ENCODE measurements around the gene CIT.

The CIT gene

GRCh38 chr12:119683413-119683812 lies 193.7 kb downstream of the CIT start:
- no peak for TF ChIP-seq CTCF (IDR thresholded peaks at IDR 0.05; ENCODE audit: borderline replicate concordance, insufficient read depth, low read depth, low read length)
- no peak overlapping the region for H3K4me3 ChIP-seq (ENCODE audit: low read depth, low read length)

GRCh38 chr12:119682639-119683252 lies 194.4 kb downstream of the CIT start:
- H3K4me3 ChIP-seq (ENCODE audit: low read depth, low read length) = no peak overlapping the region
- no peak for TF ChIP-seq CTCF (IDR thresholded peaks at IDR 0.05; ENCODE audit: borderline replicate concordance, insufficient read depth, low read depth, low read length)

- no peak for TF ChIP-seq CTCF (IDR thresholded peaks at IDR 0.05; ENCODE audit: borderline replicate concordance, insufficient read depth, low read depth, low read length)
- no peak overlapping the region for H3K4me3 ChIP-seq (ENCODE audit: low read depth, low read length)
Observed at GRCh38 chr12:119681728-119682638, 195.1 kb downstream of the CIT start.

GRCh38 chr12:119681111-119681510 lies 196.0 kb downstream of the CIT start:
- H3K4me3 ChIP-seq (ENCODE audit: low read depth, low read length) = no peak overlapping the region
- no peak for TF ChIP-seq CTCF (IDR thresholded peaks at IDR 0.05; ENCODE audit: borderline replicate concordance, insufficient read depth, low read depth, low read length)

GRCh38 chr12:119679490-119679889 lies 197.6 kb downstream of the CIT start:
- no peak for TF ChIP-seq CTCF (IDR thresholded peaks at IDR 0.05; ENCODE audit: borderline replicate concordance, insufficient read depth, low read depth, low read length)
- H3K4me3 ChIP-seq (ENCODE audit: low read depth, low read length) = no peak overlapping the region

- H3K4me3 ChIP-seq (ENCODE audit: low read depth, low read length) = no peak overlapping the region
- TF ChIP-seq CTCF (IDR thresholded peaks at IDR 0.05; ENCODE audit: borderline replicate concordance, insufficient read depth, low read depth, low read length) = no peak
Observed at GRCh38 chr12:119679081-119679480, 198.0 kb downstream of the CIT start.

GRCh38 chr12:119678459-119678858 lies 198.7 kb downstream of the CIT start:
- no peak overlapping the region for H3K4me3 ChIP-seq (ENCODE audit: low read depth, low read length)
- no peak for TF ChIP-seq CTCF (IDR thresholded peaks at IDR 0.05; ENCODE audit: borderline replicate concordance, insufficient read depth, low read depth, low read length)

All from GM12875 (cell line).